OCI-M2 (cell line): Measurements from ENCODE around the gene SOX14.

Source experiments
- DNase-seq: peaks from one replicate; lab custom pipeline; 2025; ENCODE audit not compliant: unreplicated experiment; lab: John Stamatoyannopoulos, UW

The SOX14 gene

DNA sequence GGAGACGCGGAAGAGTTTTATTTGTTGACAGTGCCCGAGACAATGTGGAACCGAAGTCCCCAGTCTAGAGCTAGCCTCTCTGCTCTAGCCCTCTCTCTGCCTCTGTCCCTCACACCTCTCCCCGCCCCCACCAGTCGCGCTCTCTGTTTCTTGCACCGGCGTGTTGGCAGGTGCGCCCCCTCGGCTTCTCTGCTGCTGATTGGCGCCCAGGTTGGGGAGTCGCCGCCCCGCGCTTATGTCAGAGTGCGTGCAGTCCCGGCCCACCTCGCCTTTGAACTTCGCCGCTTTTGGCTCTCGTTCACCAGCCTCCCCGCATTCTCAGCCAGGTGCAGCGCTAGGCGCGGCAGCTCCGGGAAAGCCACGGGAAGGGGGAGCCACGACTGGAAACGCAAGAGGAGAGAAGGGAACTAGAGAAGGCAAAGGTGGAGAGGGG, at the start of gene SOX14:
SOX14 (plus strand) TSS at position 315 of the 433 bp plus-strand sequence. CDS start 470 bp downstream, outside the sequence.
- no peak for DNase-seq

DNA sequence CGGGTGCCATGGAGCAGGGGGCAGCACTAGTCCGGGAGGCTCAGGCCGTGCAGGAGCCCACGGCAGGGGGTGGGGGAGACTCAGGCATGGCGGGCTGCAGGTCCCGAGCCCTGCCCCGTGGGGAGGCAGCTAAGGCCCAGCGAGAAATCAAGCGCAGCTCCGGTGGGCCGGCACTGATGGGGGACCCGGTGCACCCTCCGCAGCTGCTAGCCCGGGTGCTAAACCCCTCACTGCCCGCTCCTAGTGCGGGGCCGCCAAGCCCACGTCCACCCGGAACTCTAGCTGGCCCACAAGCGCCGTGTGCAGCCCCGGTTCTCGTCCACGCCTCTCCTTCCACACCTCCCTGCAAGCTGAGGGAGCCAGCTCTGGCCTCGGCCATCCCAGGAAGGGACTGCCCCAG, 49.6 kb upstream of the SOX14 start:
- DNase-seq: no peak

DNA sequence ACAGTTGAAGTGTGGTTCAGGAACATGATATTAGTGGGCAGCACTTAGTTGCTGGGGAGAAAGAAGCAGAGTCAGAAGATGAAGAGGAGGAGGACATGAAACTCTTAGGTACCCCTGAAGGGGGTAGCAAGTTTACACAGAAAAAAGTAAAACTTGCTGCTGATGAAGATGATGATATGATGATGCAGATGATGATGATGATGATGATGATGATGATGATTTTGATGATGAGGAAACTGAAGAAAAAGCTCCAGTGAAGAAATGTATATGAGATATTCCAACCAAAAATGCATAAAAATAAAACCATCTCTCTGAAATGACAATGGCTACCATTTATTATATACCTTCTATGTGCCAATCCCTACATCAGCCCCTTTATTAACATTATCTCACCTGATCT, 39.9 kb upstream of the SOX14 start:
- no peak for DNase-seq

DNA sequence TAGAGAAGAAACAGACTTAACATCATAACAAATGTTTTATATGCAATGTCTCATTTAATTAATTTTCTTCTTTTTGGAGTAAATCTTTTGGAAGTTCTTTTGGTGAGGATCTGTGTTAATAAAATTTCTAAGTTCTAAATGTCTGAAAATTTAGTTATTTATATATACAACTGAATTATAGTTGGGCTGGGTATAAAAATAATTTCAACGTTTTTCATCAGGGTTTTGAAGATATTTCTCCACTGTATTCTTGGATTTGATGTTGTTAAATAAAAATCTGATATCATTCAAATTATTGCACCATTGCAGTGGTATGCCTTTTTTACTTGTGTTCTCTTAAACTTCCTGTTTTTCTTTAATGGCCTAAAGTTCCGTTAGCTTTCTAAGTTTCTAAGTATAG, 26.9 kb upstream of the SOX14 start:
- no peak for DNase-seq

DNA sequence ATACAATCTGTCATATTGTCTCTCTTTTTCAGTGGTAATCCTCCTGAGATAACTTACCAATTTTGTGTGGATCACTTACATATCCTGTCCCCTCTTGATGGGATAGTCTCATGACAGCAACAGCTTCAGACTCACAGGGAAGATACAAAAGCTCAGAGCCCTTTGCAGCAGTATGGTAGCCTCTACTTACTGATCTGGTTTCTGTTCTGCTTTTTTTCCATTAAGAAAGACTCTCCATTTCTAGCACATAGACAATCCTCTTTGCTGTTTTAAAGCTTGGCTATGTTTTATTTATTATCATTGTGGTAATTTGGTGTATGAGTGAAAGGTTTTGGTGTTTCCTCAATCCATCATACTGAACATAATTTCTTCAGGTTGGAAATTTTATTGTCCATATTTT, 25.4 kb upstream of the SOX14 start:
- no peak for DNase-seq

DNA sequence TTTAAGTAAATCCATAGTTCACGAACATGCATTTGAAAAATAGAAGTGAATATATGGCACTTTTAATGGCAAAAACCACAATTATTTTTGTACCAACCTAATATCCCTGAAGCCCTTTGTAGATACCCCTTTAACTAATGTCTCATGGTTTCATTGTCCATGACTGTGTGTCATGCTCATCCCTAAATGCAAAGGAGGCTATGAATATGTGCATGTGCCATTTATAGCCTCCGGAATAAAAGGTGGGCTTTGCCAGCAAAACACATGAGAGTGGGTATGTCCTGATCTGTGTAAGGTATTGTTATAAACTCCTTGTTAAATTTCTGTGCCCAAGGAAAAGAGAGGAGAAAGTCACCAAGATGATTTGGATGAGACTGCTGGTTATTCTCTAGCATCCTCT, 20.5 kb upstream of the SOX14 start:
- DNase-seq: no peak

DNA sequence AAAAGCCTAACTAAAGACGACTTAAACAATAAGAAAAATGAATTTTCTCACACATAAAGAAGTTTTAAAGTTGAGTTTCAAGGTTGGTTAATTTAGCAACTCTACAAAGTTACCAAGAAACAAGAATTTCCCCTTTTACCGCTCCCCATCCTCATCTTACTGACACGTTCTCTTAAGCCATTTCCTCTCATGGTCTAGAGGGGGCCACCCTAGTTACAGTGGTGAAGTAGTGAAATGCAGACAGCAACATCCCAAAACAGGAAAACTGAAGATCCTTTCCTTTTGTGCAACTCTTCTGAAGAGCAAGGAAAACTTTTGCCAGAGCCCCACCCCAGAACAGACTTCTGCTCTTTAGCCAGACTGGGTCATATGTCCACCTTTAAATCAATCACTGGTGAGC, 17.3 kb upstream of the SOX14 start:
- DNase-seq: no peak

DNA sequence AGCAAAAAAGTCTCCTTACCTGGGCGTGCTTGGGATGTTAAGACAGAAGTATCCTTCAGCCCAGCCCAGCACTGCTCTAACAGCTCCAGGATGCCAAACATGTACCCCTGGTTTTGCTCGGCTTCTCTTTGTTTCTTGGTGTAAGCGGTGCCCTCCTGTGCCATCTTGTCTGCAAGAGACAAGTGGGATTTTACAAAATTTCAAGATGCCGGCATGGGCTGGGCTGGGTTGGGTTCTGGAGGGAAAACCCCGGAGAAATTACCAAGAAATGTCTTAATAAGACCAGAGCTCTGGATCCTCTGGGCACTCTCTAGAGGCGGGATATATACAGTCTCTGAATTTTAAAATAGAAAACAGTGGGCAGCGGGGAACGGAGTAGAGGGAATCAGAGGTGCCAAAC, 4.6 kb upstream of the SOX14 start:
- DNase-seq: no peak

DNA sequence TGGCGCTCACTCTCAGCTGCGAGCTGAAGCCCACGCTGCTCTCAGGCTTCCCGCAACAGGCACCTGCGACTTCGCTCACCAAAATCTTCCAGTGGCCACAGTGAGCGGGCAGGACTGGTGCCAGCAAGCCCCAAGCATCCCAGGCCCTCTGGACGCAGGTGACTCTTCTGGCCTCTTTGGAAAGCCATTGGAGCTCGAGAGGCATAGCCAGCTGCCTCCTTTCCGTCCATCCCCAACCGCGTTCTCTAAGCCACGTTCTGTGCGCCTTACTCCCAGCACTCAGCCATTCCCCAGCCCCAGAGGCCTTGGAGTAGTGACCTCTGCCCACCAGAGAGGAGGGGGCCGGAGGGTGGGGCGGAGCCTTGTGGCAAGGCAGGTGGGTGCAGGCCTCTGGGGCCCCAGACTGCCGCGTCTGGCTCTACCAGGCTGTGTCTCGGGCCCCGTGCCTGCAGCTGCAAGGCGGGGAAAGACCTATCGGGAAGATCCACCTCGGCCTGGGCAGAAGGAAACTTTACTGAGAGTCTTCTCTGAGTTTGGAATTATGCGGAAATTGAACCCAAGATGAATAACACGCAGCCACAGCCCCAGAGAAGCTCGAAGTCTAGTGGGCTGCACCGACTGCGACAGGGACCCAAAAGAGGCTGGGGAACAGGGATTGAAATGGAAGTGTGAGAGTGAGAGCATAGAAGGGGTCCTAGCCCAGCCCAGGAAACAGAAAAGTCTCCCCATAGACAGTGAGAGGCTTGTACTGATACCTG, 3.6 kb upstream of the SOX14 start:
- no peak for DNase-seq

DNA sequence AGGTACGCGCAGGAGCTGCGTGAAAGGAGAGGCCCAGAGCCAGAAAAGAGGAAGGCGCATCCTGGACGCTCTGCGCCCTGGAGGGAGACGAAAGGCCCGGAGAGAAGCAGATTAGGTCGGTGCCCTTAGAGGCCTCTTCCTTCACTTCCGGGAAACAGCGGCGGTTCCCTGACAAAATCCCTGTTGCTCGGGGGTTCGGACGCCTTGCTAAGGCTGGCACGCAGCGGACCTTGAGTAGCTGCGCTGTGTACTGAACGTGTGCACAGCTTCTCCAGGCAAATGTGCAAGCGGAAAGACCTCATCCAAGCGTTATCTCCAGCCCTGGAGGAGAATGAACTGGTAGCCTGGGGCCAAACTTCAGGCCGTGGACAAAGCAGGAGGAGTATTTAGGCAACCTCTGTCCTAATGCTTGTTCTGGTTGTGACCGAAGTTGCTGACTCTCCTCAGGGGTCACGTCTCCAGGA, 3.0 kb upstream of the SOX14 start:
- DNase-seq: no peak

DNA sequence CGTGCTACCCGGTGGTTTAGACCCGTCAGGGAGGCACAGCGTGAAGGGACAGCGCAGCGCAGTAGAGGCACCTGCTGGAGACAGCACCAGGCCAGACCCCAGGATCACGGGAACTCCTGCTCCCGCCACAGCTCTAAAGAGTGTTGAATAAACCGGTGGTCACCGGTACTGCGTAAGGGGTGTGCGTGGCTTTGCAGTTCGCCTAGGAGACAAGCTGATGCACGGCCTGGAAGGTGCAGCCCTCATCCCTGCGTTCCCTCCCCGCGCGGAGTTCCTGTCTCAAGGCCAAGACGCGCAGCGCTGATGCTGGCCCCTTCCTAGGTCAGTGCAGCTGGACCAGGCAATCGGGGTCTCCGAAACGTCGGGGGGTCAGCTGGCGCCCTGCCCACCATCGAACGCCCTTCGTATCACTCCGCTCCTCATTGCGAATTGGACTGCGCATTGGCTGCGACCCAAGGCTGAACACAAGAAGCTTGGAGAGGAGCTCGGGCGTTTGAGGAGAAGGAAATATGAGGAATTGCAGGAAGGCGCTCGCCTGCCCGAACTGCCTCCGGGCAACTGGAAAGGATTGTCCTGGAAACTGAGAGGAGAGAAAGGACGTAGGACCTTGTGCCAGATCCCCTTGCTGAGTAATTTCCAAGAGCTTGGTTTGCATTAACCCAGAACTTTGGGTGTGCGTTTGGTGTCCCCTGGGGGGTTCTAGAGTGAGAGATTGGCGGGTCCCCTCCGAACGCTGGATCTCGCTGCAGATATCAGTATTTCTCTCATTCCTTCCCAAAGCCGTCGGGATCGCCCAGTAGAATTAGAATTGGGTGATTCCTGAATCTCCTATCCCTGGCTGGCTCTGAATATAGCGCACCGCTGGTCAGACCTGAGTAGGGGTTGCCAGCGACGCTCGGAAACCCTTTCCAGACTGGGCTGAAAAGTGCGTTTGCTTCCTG, 2.3 kb upstream of the SOX14 start:
- no peak for DNase-seq

DNA sequence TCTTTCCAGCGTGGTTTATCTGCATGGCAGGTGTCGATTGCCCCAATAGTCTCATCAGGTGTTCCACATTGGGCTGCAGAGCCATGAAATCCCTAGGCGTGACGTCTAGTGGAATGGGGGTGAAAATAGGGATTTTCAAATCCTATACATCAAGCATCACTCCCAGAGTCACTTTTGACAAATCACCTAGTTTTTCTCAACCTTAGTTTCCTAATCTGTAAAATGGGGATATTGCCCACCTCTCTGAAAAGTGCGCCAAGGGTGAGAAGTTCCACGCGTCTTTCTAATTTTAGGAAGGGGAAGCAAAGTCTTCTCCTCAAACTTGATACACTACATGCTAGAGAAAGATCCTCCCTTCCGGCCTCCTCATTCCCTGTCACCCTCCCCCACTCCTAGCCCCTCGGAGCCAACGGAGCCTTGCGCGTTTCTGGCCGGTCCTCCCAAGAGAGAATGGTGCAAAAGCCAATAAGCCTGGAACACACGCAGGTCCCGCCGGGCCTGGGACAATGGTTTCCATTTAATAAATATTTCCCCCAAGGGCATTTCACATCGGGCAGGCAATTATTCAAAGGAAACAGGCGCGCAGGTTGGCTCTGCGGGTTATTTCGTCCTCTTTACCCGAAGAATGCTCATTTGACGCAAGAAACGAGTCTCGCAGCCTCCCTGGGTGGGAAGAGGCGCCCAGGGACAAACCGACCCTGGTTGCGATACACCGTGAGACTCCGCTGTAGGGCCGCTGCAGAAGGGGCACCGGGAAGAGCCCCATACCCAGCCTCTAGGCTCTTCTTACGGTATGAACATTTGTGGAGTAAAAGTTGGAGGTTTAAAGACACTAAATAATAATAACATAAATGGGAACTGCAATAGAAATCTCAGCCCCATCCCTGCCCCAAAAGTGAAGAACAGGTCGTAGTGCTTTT, 1.2 kb upstream of the SOX14 start:
- DNase-seq: no peak

DNA sequence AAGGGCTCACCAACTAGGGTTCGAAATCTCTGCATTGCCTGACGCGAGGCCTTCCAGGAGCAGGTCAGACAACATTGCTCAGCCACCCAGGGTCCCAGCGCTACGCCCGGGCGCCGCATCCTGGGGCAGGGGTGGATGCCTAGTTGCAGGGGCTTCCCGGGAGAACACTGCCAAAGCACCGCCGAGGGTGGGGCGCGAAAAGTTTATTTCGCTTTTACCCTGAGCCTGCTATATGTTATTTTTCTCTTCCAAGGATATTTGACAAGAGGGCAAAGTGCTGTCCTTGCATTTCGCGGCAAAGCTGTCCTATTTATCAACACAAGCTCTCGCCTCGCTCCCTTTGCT, 549 bp upstream of the SOX14 start:
- DNase-seq: no peak

DNA sequence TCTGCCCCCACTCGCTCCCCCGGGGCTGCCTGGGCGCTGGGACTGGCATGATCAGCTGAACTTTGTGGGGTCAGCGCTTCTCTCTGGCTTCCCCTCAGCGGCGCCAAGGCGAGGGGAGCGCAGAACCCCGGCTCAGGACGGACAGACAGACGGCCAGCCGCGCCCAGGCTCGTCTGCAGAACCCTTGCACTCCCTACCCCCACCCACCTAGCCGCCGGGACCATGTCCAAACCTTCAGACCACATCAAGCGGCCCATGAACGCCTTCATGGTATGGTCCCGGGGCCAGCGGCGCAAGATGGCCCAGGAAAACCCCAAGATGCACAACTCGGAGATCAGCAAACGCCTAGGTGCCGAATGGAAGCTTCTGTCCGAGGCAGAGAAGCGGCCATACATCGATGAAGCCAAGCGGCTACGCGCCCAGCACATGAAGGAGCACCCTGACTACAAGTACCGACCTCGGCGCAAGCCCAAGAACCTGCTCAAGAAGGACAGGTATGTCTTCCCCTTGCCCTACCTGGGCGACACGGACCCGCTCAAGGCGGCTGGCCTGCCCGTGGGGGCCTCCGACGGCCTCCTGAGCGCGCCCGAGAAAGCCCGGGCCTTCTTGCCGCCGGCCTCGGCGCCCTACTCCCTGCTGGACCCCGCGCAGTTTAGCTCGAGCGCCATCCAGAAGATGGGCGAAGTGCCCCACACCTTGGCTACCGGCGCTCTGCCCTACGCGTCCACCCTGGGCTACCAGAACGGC, 621 bp downstream of the SOX14 start:
- no peak for DNase-seq

DNA sequence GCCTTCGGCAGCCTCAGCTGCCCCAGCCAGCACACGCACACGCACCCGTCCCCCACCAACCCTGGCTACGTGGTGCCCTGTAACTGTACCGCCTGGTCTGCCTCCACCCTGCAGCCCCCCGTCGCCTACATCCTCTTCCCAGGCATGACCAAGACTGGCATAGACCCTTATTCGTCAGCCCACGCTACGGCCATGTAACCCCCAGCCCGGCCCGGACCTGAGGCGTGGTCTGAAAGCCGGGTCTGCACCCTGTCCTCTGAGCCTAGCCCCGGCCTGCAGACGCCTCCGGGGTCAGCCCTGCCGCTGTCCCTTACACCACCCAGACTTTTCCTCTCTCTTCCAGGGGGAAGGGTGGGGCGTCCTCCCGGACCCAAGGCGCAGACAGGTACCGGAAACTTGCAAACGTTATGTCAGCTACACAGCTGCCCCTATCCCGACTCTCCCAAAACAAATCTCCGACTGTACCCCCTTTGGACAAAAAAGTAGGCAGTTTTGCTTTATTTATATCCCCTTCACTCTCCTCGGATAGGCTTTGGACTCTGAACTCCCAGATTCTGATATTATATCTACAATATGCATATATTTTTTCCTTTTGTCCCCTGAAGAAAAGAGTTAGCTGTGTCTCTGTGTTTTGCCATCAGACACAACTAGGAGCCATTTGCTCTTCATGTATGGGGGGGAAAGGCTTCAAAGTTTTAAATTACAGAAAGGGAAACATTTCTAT, 1.4 kb downstream of the SOX14 start:
- DNase-seq: no peak

DNA sequence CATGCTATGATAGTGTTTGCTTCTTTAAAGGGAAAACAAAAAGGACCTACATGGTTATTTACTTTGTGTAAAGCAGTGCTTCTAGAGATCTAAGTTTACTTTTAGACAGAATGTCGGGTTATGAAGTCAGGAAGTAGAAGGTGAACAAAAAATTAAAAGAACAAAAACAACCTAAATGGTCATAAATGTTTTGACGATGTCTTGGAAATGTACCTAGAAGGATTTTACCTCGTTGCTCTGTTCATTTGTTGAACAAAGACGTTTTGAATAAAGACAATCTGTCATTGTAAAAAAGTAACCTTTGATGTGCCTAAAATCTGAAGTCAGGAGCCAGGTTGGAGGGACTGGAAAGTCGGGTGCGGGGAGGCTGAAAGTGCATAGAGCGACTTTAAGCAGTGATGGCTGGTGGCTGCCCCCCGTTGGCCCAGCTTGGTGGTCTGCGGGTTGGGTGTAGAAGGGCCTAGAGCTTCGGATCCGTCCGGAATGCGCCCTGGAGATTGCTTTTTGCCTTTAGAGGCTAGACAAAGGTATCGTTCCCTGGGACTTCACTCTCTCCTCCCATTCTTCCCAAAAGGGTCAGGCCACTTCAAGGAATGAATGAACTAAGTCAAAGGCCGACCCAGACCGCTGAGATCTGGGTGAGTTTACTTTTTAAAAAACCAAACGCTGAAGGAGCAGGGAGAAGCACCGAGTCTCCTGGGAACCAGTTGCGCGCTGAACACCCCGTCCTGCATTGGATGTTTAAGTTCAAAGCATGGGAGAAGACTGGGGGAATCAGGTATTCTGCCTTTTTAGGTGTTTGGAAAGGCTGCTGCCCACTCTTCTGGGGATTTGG, 2.1 kb downstream of the SOX14 start:
- no peak for DNase-seq

DNA sequence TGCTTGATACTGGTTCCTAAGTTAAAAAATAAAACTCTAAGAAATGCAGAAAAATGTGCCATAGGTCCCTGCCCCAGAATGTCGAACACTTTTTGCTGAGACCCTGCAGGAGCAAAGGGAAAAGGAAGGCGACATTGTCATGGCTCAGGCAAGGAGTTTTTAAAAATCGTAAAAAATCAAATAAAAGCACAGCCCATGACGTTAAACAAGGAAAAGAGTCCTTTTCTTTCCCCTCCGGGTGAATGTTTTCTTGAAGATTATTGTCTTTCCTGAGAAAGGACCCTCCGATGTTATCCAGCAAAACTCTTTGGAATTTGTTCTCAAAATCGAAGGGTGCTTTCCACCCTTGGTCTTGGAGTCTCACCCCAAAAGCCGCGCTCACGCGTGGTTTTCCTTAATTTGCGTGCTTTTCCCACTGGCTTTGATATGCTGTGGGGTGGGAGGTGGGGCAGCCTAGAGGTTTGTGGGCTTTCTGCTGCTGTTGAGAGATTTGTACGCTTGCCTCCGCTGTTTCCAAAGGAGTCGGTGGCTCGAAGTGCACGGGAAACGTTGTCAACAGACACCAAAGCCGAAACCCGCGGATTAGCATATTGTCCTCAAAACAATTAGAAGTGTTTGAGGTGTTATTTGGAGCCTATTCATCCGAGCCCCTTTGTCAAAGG, 2.9 kb downstream of the SOX14 start:
- DNase-seq: no peak
